HG03103 (cell line): ENCODE measurements around the gene HOXC6.

Source experiments
- ATAC-seq: cut with Tn5 transposase; IDR thresholded peaks from one replicate; pipeline ENCODE4 v1.9.1; 2021; ENCODE audit warnings: low read depth; ENCODE audit not compliant: unreplicated experiment

The HOXC6 gene

DNA sequence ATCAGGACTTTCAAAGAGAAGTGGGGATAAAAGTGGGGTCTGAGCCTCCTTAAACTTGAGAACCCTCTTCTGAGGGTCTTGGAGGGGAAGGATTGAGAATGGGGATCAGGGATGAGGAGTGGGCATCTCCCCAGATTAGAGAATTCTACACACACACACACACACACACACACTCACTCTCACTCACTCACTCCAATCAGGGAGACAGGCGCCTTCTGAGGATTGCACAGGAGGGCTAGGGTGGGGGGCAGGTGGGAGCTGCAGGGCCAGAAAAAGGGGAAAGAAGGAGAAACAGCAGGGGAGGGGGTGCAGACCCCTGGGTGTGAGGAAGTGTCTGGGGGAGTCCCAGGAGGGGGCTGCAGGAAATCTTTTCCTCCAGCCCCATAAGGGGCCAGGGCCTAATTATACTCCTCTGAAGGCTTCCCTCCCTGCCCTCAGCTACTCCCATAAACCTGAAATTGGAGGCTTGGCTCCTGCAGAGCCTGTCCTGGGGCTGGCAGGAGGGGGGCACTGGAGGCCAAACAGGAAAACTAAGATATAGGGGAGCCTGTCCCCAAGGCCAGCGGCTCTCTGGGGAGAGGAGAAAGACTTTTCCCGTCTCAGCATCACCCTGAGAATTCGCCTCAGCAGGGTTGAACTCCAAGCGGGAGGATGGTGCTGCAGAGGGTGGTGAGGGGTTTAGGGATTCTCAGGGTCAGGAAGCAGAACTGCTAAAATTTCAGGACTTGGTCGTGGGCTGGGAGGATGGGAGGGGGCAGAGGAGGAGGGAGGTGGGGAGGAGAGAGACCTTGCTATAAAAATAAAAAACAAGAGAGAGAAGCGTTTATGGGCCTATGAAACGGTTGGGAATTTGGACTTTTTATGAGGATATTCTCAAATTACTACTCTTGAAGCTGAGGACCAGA lies 26.7 kb upstream of the HOXC6 start:
- no peak for ATAC-seq

- no peak for ATAC-seq
Measured at GRCh38 chr12:54002278-54002914, 25.8 kb upstream of the HOXC6 start.

DNA sequence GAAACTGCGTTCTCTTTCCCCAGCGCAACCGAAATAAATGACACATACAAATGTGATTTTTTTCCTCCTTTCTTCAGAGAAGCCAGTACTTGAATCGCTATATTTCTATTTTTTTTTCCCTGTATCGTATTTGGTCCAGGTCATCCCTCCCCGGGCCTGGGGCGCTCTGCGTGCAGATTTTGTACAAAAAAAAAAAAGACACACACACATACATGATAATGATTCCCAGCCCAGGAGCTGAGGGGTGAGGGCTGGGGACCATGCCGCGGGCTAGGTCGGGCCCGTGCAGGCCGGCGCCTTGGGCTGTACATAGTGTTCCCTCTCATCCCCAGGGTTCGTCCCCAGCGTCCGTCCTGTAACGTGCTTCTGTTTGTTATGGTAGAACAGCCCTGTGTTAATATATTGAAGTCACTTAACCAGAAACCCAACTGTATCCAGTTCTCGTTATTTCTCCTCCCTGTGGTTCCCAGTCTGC lies 25.3 kb upstream of the HOXC6 start:
- no peak for ATAC-seq

GRCh38 chr12:54003625-54004024 lies 24.6 kb upstream of the HOXC6 start:
- no peak for ATAC-seq

DNA sequence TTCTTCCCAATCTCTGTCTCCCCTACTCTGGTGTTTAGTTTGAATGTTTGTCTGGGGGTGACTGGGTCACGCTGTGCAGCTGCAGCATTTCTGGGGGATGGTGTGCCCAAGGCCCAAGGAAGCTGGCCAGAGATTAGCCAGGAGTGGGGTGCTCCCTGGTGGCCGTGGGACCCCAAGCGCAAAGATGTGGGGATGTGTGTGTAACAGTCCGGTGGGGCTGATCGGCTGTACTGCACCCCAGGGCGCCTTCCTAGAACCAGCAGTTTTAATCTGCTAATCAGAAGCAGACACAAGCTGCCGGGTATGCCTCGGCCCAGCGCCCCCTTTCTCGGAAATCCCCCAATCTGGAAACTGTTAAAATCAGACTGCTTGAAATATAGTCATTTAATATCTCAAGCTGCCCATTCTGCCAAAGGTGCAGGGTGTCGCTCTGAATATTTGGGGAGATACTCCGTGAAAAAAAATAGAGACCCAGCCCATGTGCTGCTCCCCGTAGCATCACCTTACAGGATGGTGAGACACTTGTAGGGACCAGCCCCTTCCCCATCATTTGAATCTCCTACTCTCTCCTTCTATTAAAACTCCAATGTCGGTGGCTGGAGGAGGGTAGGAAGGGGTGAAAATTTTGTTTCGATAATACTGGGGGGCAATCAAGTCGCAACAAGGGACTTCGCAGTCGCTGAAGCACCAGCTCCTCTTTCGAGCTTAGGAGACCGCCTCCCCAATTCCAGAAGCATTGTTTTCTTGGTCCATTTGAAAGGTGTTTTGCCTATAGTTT lies 24.0 kb upstream of the HOXC6 start:
- ATAC-seq: no peak

- ATAC-seq: no peak
Measured at GRCh38 chr12:54004841-54005530, 23.3 kb upstream of the HOXC6 start.

- no peak for ATAC-seq
Measured at GRCh38 chr12:54005531-54005852, 22.7 kb upstream of the HOXC6 start.

GRCh38 chr12:54005853-54006558 lies 22.2 kb upstream of the HOXC6 start:
- no peak for ATAC-seq

- no peak for ATAC-seq
Measured at GRCh38 chr12:54006559-54007220, 21.6 kb upstream of the HOXC6 start.

GRCh38 chr12:54007538-54008259 lies 20.5 kb upstream of the HOXC6 start:
- ATAC-seq: no peak

DNA sequence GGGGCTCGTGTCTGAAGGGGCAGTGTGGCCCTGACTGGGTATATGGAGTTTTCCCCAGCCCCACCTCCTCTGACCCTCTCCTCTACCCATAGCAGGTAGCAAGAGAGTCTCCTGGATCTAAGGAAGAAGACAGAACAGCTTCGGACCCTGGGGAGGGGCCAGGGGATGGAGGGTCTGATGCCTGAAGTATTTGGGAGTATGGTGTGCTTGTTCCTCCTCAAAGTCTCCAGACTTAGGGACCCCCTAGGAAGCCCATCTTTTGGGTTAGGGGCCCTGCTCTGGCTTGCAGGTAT lies 20.0 kb upstream of the HOXC6 start:
- ATAC-seq: no peak

DNA sequence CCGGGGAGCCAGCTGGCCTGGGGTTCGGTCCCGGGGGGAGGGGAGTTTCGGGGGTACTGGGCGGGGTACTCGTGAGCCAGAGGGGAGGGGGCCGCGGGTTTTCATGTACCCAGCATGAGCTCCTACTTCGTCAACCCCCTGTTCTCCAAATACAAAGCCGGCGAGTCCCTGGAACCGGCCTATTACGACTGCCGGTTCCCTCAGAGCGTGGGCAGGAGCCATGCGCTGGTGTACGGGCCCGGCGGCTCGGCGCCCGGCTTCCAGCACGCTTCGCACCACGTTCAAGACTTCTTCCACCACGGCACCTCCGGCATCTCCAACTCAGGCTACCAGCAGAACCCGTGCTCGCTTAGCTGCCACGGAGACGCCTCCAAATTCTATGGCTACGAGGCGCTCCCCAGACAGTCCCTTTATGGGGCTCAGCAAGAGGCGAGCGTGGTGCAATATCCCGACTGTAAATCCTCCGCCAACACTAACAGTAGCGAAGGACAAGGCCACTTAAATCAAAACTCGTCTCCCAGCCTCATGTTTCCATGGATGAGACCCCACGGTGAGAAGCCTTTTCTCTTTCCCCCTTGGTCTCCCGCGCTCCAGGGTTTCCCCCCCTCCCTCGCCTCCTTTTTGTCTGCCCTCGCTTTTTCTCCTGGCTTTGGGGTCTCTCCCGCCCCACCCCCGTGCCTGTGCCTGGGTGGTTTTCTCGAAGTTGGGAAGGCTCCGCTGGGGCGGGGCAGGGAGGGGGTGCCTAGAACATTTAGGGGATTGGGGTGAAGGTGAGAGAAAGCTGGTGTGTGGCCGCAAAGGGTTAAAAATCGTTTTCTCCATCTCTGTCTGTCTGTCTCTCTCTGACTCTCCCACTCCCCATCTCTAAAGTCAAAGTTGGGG lies 18.8 kb upstream of the HOXC6 start:
- no peak for ATAC-seq

DNA sequence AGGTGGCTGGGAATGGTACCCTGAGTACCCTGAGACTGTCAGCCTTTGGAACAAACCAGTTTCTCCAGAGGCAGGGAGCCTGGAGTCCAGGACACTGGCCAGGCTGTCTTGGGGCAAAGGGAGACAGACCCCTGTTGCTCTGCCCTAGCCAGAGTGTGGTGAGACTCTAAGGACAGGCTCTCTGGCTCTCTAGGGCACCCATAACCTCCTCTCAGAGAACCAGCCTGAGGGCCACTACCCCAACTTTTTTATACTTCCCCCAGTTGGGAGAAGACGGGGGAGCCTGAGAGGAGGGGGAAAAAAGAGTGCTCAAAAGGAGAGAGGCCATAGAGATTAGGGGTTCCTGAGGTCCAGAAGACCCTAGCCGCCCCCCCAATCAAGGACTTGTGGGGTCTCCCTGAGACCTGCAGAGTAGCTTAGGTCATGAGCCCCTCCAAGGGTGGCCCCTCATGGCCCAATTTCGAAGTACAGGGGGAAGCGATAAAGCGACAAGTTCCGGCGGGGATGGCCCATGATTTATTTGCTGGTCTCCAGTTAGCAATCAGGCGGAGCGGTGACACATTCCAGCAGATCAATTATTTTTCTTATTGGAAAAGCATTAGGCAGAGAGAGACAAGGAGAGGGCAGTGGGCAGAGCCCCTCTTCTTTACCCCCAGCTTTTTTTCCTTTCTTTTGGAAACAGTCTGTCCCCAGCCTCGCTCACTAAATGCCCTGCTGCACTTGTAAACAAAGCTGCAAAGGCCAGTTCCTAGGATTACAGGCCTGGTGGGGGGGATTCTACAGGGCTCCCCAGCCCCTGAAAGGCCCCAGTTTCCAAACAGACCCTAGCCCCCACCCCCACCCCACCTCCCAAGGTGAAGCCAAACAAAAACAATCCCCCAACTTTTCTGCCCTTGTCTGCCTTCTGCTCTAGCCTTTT lies 17.9 kb upstream of the HOXC6 start:
- no peak for ATAC-seq

DNA sequence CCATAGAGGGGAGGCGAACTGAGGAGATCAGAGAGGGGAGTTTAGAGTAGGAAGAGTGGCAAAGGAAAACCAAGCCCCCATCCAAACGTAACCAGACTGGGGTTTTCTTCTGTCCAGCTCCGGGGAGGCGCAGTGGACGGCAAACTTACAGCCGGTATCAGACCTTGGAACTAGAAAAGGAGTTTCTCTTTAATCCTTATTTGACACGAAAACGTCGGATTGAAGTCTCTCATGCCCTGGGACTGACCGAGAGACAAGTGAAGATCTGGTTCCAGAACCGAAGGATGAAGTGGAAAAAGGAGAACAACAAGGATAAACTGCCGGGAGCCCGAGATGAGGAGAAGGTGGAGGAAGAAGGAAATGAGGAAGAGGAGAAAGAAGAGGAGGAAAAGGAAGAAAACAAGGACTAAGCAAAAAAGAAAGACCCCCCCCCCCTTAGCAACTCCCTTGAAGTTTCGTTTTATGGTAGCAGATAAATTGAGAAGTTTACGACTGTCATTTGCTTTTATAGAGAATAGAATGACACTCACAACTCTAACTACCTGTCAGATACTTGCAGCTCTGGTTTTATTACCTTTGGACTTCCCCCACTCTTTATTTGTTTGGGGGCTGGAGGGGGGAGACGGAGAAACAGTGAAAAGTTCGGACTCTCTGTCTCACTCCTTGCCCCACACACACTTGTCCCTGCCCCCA lies 17.1 kb upstream of the HOXC6 start:
- no peak for ATAC-seq

DNA sequence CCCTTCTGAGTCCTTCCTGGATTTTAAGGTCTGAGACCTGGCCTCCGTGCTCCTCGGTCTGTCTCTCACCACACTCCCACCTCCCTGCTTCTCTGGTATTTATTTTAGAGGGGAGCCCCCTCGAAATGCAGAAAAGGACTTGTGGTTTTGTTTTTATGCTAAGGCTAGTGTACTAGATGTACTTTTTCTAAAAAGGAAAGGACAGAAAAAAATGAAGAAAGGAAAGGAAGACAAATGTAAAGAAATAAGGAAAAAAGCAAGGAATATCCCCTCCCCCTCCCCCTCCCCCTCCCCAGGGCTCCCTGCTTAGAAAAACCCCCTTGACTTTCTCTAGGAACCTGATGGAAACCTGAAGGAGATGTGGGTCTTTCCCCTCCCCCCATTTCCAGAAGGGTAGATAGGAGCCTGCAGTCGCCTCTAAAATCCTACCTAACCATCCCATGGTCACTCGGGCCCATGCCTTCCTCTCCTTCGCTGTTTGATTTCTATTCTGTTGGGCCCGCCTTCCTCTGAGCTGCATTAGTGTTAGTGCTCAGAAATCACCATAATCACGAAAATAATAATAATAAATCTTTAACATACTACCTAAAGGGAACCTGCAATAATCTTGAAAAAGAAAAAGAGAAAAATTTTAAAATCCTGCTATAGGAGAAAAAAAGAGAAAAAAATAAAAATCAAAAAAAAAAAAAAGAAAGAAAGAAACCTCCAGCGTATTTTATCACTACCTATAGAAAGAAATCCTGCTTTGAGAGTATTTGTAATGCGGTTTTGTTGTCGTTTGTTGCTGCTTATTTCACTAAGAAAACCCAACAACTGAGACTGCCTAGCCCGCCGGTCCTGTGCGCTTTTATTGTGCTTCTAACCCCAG lies 16.3 kb upstream of the HOXC6 start:
- no peak for ATAC-seq
